Activated CD8-positive, alpha-beta memory T cell treated with anti-CD3 and anti-CD28 coated beads, Interleukin-2, amount 50 U/mL, for 4 hours (primary cell): ENCODE data around the gene FAM204A.

Experiments used
- DNase-seq: peaks from one replicate; pipeline ENCODE4 v3.0.0-alpha.2; 2020

The FAM204A gene

DNA sequence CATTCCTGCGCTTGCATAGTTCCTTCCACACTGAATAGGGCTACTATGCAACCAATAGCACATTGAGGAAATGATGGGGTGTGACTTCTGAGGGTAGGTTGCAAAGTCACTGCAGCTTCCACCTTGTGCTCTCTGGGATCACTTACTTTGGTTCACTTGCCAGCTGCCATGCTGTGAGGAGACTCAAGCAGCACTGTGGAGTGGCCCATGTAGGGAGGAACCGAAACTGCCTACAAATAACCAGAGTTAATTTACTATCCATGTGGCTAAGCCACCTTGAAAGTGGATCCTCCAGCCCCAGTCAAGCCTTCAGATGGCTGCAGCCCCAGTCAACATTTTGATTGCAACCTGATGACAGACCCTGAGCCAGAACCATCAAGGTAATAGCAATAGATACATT, 64.3 kb downstream of the FAM204A start:
- no peak for DNase-seq

DNA sequence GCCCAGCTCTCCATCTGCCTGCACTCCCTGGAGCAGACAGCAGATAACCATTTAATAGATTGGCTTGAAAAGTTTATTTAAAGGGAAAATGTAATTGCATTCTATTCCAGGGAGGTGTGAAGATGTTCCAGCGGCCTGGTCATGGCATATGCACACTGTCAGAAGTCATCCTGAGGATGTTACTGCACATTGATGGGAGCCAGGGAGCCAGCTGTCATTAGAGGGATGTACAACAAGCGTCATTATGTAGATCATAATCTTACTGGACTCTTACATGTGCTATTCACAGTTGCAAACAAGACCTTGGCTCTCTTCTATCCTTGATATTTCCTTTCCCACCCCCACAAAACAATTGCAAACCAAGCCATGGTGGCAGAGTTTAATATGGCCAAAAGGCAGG, 65.4 kb downstream of the FAM204A start:
- no peak for DNase-seq

DNA sequence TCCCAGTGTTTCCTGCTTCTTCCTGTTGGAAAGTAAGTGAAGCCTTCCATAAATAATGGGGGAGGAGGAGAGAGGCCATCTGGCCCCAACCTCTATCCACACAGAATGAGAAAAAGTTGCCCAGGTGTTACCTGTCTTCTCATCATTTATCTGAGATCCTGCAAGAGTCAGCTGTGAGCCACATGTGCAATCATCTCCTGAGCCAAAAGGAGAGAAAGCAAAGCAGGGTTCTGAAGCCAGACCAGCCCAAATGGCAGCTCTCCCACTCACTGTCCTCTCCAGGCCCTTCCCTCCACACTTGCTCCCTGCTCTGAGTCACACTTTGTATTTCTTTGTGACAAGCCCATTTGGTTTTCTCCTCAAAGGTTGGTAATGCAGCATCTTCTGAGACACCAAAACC, 65.9 kb downstream of the FAM204A start:
- DNase-seq, result no peak

DNA sequence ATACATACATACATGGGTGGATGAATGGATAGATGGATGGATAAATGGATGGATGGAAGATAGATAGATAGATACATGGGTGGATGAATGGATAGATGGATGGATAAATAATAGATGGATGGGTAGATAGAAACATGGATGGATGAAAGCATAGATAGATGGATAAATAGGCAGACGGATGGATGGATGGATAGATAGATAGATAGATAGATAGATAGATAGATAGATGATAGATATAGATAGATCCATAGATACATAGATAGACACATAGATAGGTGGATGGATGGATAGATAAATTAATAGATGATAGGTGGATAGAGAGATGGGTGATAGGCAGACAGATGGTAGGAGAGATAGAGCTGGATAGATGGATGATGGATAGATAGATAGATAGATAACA, 68.5 kb downstream of the FAM204A start:
- no peak for DNase-seq

DNA sequence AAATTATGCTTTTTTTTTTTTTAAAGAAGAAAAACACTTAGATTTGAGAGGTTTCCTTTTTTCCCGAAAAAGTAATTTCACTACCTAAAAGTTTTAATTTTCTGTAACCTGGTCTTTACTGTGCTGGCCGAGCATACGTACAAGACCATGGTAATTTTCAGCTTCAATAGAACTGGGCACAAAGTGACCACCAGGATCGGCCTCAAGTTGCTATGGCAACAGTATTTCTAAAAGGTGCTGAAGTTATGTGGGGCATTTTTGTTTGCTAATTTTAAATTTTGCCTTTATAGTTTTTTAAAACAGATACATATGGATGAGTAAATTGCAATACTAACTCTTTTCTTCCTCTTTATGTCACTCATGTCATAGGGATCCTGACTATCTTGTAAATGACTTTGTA, 69.4 kb downstream of the FAM204A start:
- no peak for DNase-seq

- DNase-seq, result no peak
Observed at GRCh38 chr10:118272149-118272721, 69.9 kb downstream of the FAM204A start.

- DNase-seq, result no peak
Observed at GRCh38 chr10:118271671-118272070, 70.5 kb downstream of the FAM204A start.

DNA sequence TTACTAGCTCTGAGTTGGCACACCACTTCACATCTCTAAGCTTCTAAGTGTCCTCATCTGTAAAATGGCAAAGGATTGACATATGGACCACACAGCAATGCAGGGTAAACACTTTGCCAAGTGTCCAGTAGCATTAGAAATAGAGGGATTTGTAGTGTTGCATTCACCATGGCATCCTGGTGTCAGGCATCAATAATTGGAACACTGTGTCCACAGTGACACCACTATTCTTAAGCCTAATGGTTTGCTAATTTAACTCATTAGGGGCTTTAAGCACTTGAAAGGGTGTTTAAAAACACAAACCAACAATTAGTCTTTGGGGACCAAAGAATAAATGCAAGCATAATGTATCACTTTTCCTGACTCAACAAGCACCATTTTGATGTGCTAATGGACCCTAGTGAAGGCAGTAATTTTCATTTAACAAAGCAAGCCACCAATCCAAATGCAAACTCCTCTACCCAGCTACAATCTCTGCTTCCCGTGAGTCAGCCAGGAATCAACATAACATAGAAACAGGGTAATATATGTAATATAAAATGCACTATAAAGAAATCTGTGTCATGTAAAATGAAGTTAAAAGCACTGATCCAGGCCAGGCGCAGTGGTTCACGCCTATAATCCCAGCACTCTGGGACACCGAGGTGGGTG, 75.9 kb downstream of the FAM204A start:
- DNase-seq, result no peak

DNA sequence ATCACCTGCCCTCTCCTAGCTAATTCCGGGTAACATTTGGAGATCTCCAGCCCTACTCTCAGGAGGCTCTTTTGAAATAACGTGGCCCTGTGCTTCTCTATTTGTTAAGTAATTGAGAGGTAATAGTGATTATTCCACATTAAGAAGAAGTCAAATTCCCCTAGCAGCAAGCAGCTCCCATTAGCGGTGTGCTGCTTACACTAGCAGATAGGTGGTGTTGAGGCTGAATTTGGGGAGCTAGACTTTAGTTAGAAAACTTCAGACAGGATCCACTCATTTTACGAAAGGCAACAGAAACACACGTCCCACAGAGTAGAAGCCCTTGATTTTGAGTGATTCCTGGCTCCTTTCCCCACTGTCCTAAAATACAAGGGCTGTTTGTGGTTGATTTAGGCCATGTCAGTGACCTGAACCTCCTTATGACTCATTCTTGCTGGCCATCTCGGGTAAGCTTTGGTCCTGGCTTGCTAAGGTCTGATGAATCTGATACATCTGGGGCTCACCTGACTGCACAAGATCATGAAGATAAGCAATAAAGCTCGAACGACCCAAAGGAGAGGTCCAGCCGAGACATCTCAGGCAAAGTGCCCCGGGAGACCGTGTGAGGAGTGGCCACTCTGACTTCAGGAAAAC, 77.2 kb downstream of the FAM204A start:
- DNase-seq, result no peak

DNA sequence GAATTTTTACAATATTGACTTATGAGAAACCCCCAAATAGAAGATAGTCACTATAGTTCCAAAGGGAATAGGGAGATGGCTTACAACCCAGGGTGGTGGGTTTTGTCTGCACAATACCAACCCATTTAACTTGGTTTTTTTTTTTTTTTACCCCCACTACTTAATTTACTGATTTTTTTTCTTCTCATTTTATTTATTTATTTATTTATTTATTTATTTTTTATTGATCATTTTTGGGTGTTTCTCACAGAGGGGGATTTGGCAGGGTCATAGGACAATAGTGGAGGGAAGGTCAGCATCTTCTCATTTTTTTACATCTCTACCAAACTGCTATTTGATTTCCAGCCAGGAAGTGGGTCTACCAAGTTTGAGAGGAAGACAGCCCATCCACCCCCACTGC, 77.9 kb downstream of the FAM204A start:
- no peak for DNase-seq

GRCh38 chr10:118262538-118262937, 79.6 kb downstream of the FAM204A start:
- no peak for DNase-seq

- no peak for DNase-seq
Observed at GRCh38 chr10:118259288-118259906, 82.7 kb downstream of the FAM204A start.

DNA sequence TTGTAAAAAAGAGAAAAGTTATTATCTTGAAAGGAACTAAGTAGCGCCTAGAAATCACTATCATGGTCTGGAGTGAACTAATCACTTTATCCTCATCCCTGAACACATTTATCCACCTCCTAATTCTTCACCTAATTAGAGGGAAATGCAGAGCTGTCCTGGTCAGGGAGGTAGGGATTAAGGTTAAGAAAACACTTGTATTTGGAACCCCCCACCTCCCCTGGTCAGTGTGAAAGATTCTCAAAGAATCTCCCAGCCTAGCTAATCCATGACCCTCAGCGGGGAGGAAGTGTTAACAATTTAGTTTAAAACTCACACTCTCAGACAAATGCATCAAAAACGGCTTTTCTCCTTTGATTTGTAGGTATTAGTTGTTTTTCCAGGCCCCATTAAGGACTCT, 83.8 kb downstream of the FAM204A start:
- no peak for DNase-seq

DNA sequence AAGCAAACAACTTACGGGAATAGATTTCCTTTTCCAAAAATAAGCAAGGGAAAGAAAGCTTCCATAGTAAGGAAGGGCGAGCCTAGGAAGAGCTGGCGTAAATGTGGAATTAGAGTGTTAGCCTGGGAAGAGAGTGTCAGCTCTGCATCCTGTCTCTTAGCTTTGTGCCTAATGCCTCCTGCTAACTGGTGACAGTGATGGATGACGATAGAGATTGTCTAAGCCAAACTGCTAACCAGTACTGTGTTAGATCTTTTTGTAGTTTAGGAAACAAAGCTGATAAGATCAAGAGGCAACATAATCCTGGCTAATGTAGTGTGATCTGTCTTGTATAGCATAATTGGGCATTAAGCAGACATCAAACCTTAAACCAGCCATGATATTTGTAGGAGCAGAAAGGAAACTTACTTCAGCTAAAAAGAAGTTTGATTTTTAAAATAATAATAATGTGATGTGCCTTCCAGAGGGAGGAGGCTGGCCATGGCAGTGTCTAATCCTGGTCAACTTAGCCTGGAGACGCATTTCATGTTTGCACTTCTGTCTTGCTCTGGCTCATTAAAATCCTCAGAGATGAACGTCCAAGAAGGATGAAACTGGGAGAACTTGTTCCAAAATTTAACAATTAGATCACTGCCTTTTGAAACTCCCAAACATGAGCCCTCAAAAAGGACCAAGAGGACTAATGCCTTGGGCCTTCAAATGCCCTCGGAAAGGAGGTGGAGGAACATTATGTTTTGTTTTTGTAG, 85.1 kb downstream of the FAM204A start:
- DNase-seq, result no peak

DNA sequence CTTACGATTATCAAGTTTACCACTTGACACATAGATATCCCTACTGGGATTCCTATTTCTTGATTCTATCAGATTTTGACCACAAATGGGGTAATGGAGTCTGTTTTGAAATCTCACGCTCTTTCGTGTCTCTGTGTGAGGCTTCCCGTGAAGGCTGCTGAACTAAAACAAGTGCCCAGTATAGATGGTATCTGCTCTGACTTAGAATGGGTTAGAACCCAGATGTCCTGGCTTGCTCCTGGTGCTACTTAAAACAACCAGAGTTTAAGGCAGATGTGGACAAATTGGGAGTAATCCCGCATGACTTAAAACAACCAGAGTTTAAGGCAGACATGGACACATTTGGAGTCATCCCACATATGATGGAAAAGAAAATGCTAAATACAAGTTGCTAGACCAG, 85.9 kb downstream of the FAM204A start:
- no peak for DNase-seq

DNA sequence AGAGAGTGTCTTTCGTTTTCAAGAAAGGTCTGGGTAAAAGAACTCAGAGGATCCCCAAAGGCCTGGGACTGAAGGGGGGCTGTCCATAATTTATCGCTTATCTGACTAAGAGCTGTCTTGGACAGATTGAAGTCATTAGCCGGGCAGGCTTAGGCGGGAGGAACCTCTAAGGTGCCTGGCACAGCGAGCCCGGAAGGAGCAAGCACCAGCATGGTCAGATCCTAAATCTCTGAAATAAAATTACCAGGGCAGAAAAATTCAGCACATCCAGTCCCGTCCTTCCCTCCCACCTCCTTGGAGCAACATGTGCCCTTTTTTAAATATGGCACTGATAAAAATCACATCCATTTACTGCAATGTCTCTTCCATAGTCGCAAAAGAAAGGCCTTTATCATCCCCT, 86.8 kb downstream of the FAM204A start:
- no peak for DNase-seq

- DNase-seq, result no peak
Observed at GRCh38 chr10:118254654-118255053, 87.5 kb downstream of the FAM204A start.

DNA sequence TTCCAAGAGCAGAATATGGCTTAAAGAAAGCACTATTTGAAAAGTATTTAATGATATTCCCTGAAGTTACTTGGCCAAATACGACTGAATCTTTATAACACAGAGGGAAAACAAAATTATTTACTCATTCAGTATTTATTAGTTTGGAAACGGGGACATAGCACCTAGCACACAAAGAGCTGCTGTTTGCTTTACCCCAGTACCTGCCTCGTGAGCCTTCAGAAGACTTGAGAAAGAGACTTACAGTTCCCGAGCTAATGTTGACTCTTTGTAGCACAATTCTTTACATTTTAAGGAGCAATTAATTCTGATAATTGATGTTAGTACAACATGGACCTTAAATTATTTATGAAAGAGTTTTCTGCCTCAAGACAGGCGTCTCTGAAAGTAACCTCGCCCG, 88.7 kb downstream of the FAM204A start:
- no peak for DNase-seq

DNA sequence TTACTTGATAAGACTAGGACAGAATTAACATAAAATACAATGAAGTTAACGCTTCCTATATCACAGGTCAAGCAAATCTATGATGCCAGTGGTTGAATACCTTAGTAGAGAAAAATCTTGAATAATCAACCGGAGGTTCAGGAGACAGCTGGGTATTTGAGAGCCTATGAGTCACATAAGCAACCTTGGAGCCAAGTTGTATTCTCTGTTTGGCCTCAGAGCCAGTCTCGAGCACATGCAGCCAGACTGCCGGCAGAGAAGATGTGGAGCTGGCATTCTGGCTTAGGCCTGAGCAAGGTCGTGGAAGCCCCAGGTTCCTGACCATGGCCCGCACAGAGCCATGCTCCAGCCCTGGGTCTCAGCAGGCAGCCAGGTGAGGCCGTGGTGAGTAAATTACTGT, 90.3 kb downstream of the FAM204A start:
- no peak for DNase-seq

DNA sequence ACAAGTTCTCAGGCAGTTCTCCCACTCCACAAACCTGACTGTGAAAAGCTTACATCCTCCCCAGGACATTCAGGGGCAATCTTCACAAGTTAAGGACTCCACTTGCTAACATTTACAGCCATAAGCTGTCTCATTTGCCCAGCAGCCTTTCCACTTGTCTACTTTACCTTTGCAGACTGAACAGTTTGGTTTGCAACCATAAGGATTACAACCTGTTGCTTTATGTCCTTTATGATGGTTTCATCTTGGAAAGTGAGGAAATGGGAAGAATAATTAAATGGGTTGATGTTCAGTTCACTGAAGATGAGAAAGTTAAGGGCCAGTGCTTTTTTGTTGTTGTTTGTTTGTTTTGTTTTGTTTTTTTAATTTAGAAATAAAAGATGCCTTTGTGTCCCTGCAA, 92.4 kb downstream of the FAM204A start:
- DNase-seq, result no peak
